K562 (cell line): ENCODE data around the gene SERPINB12. TPM values are rescaled to one million over a fixed set of nuclear protein-coding genes. Genes with fewer than 3 reads are reported as not detected.

ENCODE experiments used
- ATAC-seq: fragments of 200-7000 bp; cut with Tn5 transposase; 3 replicates; pipeline ENCODE4 v1.9.1; 2020; ENCODE audit warnings: moderate library complexity
- BruUV-seq: library from RNA; stranded (reverse); fragments of 400-500 nt; replicated peaks from 2 replicates; lab custom pipeline; 2021; lab: Mats Ljungman, UMichigan
- CTCF ChIA-PET: fragments of 300-600 bp; formaldehyde crosslinking; extraction: SDS; loops from one replicate; lab custom pipeline; 2021; ENCODE audit warnings: low intra/inter-chr PET ratio; lab: Yijun Ruan, JAX
- POLR2A ChIA-PET: fragments of 300-600, 350-650 bp; sonication (Branson Sonifier 250); formaldehyde crosslinking; extraction: SDS; loops from one replicate; lab custom pipeline; 2021; ENCODE audit warnings: antibody characterized with exemption, inconsistent platforms; lab: Yijun Ruan, JAX
- DNase-seq, 4 experiments: peaks; one replicate each; pipeline versions ENCODE4 v3.0.0 to v3.0.0-alpha.2; 2011 to 2018; ENCODE audit warnings: low spot score in 3 of 4, mixed read lengths in 3 of 4; ENCODE audit errors: extremely low read depth in 1 of 4
- FAIRE-seq: peaks from 2 replicates; lab custom pipeline; 2011; peaks lifted over from hg19 to GRCh38; lab: Jason Lieb, UNC
- H2AFZ ChIP-seq: 2 replicates; pipeline ENCODE4 v1.6.0; 2011; ENCODE audit warnings: low read depth, low read length, control low read depth, inconsistent platforms
- H3K27ac ChIP-seq: fragments of 200-600 bp; 3 replicates; pipeline ENCODE4 v1.8.0; 2011; ENCODE audit warnings: low read depth, mild to moderate bottlenecking, control low read depth, inconsistent platforms, low read length, moderate library complexity, mixed read lengths; ENCODE audit errors: extremely low read depth
- H3K27me3 ChIP-seq, 2 experiments: fragments of 300-600 bp in 1 of 2; 2 replicates in 1 of 2; 3 replicates in 1 of 2; pipeline versions ENCODE4 v1.6.0 to v1.8.0; 2011; ENCODE audit warnings: inconsistent platforms in 2 of 2, low read length in 2 of 2, mild to moderate bottlenecking in 1 of 2, mixed read lengths in 1 of 2, moderate library complexity in 1 of 2; ENCODE audit not compliant: control insufficient read depth in 2 of 2, insufficient read depth in 2 of 2
- H3K36me3 ChIP-seq: fragments of 300-600 bp; 3 replicates; pipeline ENCODE4 v1.8.0; 2011; ENCODE audit warnings: mild to moderate bottlenecking, low read length, inconsistent platforms; ENCODE audit not compliant: control insufficient read depth, insufficient read depth
- H3K4me1 ChIP-seq, 2 experiments: fragments of 200-600 bp in 1 of 2; replicated peaks in 1 of 2; 2 replicates in 1 of 2; 3 replicates in 1 of 2; pipeline versions ENCODE4 v1.5.1 to v1.8.0; 2011; ENCODE audit warnings: inconsistent platforms in 2 of 2, low read length in 2 of 2, mild to moderate bottlenecking in 1 of 2, mixed read lengths in 1 of 2, moderate library complexity in 1 of 2; ENCODE audit not compliant: control insufficient read depth in 2 of 2, insufficient read depth in 2 of 2
- H3K4me2 ChIP-seq: 2 replicates; pipeline ENCODE4 v1.6.1; 2011; ENCODE audit warnings: low read length, control low read depth, inconsistent platforms, mixed read lengths; ENCODE audit not compliant: insufficient read depth
- H3K4me3 ChIP-seq: fragments of 200-600 bp; sonication (generic), shearing (Covaris generic); 2 replicates; pipeline ENCODE4 v1.5.1; 2016; ENCODE audit warnings: control low read depth, inconsistent platforms
- H3K79me2 ChIP-seq: fragments of 200-600 bp; 3 replicates; pipeline ENCODE4 v1.8.0; 2011; ENCODE audit warnings: low read length, inconsistent platforms; ENCODE audit not compliant: control insufficient read depth, insufficient read depth
- H3K9ac ChIP-seq, 2 experiments: 2 replicates each; pipeline versions ENCODE4 v1.6.0 to v1.6.1; 2011; ENCODE audit warnings: low read depth in 2 of 2, low read length in 2 of 2, control low read depth in 1 of 2, inconsistent platforms in 1 of 2, mild to moderate bottlenecking in 1 of 2, mixed read lengths in 1 of 2; ENCODE audit not compliant: insufficient read depth in 1 of 2
- H3K9me1 ChIP-seq: one replicate; pipeline ENCODE4 v1.6.0; 2011; ENCODE audit warnings: inconsistent platforms, mild to moderate bottlenecking, low read length, moderate library complexity; ENCODE audit not compliant: control insufficient read depth, insufficient read depth
- H3K9me3 ChIP-seq: replicated peaks from 2 replicates; pipeline ENCODE4 v1.5.1; 2011; ENCODE audit warnings: low read depth, low read length, inconsistent platforms; ENCODE audit not compliant: control insufficient read depth, insufficient read depth
- H4K20me1 ChIP-seq: replicated peaks from 2 replicates; pipeline ENCODE4 v1.6.1; 2011; ENCODE audit warnings: low read length, inconsistent platforms, mixed read lengths; ENCODE audit not compliant: control insufficient read depth, insufficient read depth
- ADNP ChIP-seq: fragments of 200-800 bp; sonication (Bioruptor generic); IDR thresholded peaks from 2 replicates; pipeline ENCODE4 v1.6.1; 2016; ENCODE audit warnings: missing genetic modification characterization, missing compliant biosample characterization
- OTX1 ChIP-seq: fragments of 450-650 bp; formaldehyde crosslinking; IDR thresholded peaks from 2 replicates; pipeline ENCODE4 v1.4.0; 2022; ENCODE audit warnings: mild to moderate bottlenecking
- U2AF2 ChIP-seq: fragments of 200-400 bp; formaldehyde crosslinking; optimal IDR thresholded peaks from 2 replicates; pipeline ENCODE3; 2017; ENCODE audit warnings: low read depth, mild to moderate bottlenecking, low read length
- ZNF740 ChIP-seq, 3 experiments: fragments of 200-800 bp in 1 of 3; sonication (Bioruptor generic) in 1 of 3; sonication (generic) in 1 of 3; formaldehyde crosslinking in 1 of 3; IDR thresholded peaks; 2 replicates each; pipeline versions ENCODE4 v1.6.1 to v1.8.0; 2016 to 2022; ENCODE audit warnings: mild to moderate bottlenecking in 2 of 3, missing compliant biosample characterization in 2 of 3, missing genetic modification characterization in 2 of 3, missing genetic modification reagents in 1 of 3
- WGBS: fragments of 100-300 bp; shearing (Covaris generic); methylation state at CpG from one replicate; pipeline ENCODE4 v1.1.6; 2016; ENCODE audit warnings: low coverage, mixed read lengths; ENCODE audit not compliant: insufficient coverage; ENCODE audit errors: missing lambda C conversion rate; 5-methylcytosine and 5-hydroxymethylcytosine counted together
- in situ Hi-C: fragments of 300-500 bp; cut with MboI; formaldehyde crosslinking; loops from 4 replicates; pipeline ENCODE4 v1.15.0; 2018; ENCODE audit warnings: inconsistent platforms, mixed read lengths
- intact Hi-C: fragments of 100-400 bp; cut with micrococcal nuclease; formaldehyde crosslinking; loops from 2 replicates; pipeline ENCODE4 v1.14.2; 2022
- polyA plus RNA-seq, 8 experiments: library from polyadenylated mRNA; depleted of rRNA in 4 of 8; stranded (reverse) in 5 of 8; unstranded in 3 of 8; fragments of >200 nt; fragmentation: Nextera tagmentation in 2 of 8; fragmentation: Illumina TruSeq in 1 of 8; extraction: Ambion mirVana in 2 of 8; extraction: Trizol in 1 of 8; gene quantifications; 2 replicates each; pipeline versions ENCODE4 v1.2.1 to v1.2.3, GENCODE V29; 2011 to 2014; ENCODE audit warnings: inconsistent platforms in 1 of 8, missing spikeins in 1 of 8
- total RNA-seq, 7 experiments: library from RNA; depleted of rRNA in 6 of 7; stranded (reverse); fragments of >200 nt in 6 of 7; fragmentation: Illumina TruSeq in 2 of 7; extraction: Trizol in 2 of 7; gene quantifications; 2 replicates each; pipeline versions ENCODE4 v1.2.1 to v1.2.3, GENCODE V29; 2011 to 2021; ENCODE audit warnings: low replicate concordance in 1 of 7

Gene SERPINB12
- total and polyA plus RNA-seq, 9 of the 15 experiments (the other 6 are each of a cell fraction or from before 2014, with no cell fraction given) = not detected

DNA sequence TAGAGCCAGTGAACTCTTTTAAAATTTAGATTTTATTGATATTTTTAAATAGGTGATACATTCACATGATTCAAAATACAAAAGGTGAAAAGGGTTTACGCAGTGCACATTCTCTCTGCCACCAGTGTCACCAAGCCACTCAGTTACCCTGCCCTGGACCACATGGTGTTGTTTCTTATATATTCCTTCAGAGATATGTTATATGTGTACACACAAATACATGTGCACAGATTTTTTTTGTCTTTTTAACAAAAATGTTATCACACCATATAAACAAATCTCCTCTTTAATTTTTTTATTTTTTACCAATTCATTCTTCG is 75.7 kb downstream of the SERPINB12 start:
- 8% methylated on average over 2 of the region's 2 CpGs for WGBS
- H3K9me1 ChIP-seq = no peaks in the 10 kb centered on the region
- TF ChIP-seq ADNP (tag) = no peak
- no peak for TF ChIP-seq ZNF740 (CRISPR knock-in tag; IDR thresholded peaks at IDR 0.05)
- TF ChIP-seq ZNF740 (tag; IDR thresholded peaks at IDR 0.05) = no peak
- no peak for TF ChIP-seq OTX1
- no peak for TF ChIP-seq U2AF2
- ChIA-PET CTCF (no interaction called here), POLR2A (no interaction called here)
- no peaks in the 10 kb centered on the region for H3K36me3 ChIP-seq
- no peaks in the 10 kb centered on the region for H3K4me1 ChIP-seq
- DNase-seq (no peak), FAIRE-seq (no peak), ATAC-seq (no peak)
- no TSS peak for BruUV-seq
- H3K79me2 ChIP-seq = no peaks in the 10 kb centered on the region
- H3K27ac ChIP-seq = no peak overlapping the region
- intact Hi-C loops = no loop called here
- no peak overlapping the region for H3K4me2 ChIP-seq
- no peak overlapping the region for H2AFZ ChIP-seq
- no peaks in the 10 kb centered on the region for H3K27me3 ChIP-seq
- no peaks in the 10 kb centered on the region for H3K9me3 ChIP-seq
- in situ Hi-C loops = no loop called here
- H3K4me3 ChIP-seq = no peak overlapping the region
- no peaks in the 10 kb centered on the region for H4K20me1 ChIP-seq
- no peak overlapping the region for H3K9ac ChIP-seq

Other genes starting within 250 kb of the SERPINB12 start
Only the 7 nearest of the 9 such genes appear.
- 11.3 and 12.4 TPM in 2 replicates for gene KDSR, start 175.2 kb upstream of the SERPINB12 start, total RNA-seq (2014; rRNA removed)
- 12.6 and 13.5 TPM in 2 replicates for gene KDSR, start 175.2 kb upstream of the SERPINB12 start, total RNA-seq (2014; rRNA removed; fragmentation: Illumina TruSeq; extraction: Trizol)
- 7.3 and 8.3 TPM in 2 replicates for gene KDSR, start 175.2 kb upstream of the SERPINB12 start, total RNA-seq (2015; rRNA removed; fragmentation: Illumina TruSeq; extraction: Trizol)
- gene KDSR, start 175.2 kb upstream of the SERPINB12 start, total RNA-seq (2021) = 19.8 and 24.7 TPM in 2 replicates
- 10.9 and 17.7 TPM in 2 replicates for gene KDSR, start 175.2 kb upstream of the SERPINB12 start, polyA plus RNA-seq (2011; rRNA removed)
- gene KDSR, start 175.2 kb upstream of the SERPINB12 start, polyA plus RNA-seq (2014; fragmentation: Illumina TruSeq; extraction: Trizol) = 15.5 and 15.8 TPM in 2 replicates
- 1 to 10 TPM; 4.0 to 5.3 TPM for gene KDSR, start 175.2 kb upstream of the SERPINB12 start, polyA plus RNA-seq (2014; fragmentation: Nextera tagmentation; extraction: Ambion mirVana)
- 10.8 TPM in 2 replicates for gene KDSR, start 175.2 kb upstream of the SERPINB12 start, polyA plus RNA-seq (2014; rRNA removed)
- gene VPS4B, start 119.9 kb upstream of the SERPINB12 start, total RNA-seq (2014; rRNA removed) = 7.3 and 8.6 TPM in 2 replicates
- gene VPS4B, start 119.9 kb upstream of the SERPINB12 start, total RNA-seq (2014; rRNA removed; fragmentation: Illumina TruSeq; extraction: Trizol) = 12.7 and 13.8 TPM in 2 replicates
- gene VPS4B, start 119.9 kb upstream of the SERPINB12 start, total RNA-seq (2015; rRNA removed; fragmentation: Illumina TruSeq; extraction: Trizol) = 14.9 and 16.4 TPM in 2 replicates
- 14.3 and 14.7 TPM in 2 replicates for gene VPS4B, start 119.9 kb upstream of the SERPINB12 start, total RNA-seq (2021)
- gene VPS4B, start 119.9 kb upstream of the SERPINB12 start, polyA plus RNA-seq (2011; rRNA removed) = 7.2 and 8.0 TPM in 2 replicates
- 8.8 and 10.1 TPM in 2 replicates for gene VPS4B, start 119.9 kb upstream of the SERPINB12 start, polyA plus RNA-seq (2014; fragmentation: Illumina TruSeq; extraction: Trizol)
- gene VPS4B, start 119.9 kb upstream of the SERPINB12 start, polyA plus RNA-seq (2014; fragmentation: Nextera tagmentation; extraction: Ambion mirVana) = 10 to 100 TPM; 10.4 to 10.8 TPM
- 7.6 and 10.0 TPM in 2 replicates for gene VPS4B, start 119.9 kb upstream of the SERPINB12 start, polyA plus RNA-seq (2014; rRNA removed)
- 0.05 and 0.08 TPM in 2 replicates for gene SERPINB5, start 65.4 kb upstream of the SERPINB12 start, total RNA-seq (2014; rRNA removed)
- gene SERPINB5, start 65.4 kb upstream of the SERPINB12 start, total RNA-seq (2014; rRNA removed; fragmentation: Illumina TruSeq; extraction: Trizol) = 0.44 and 0.67 TPM in 2 replicates
- 0.30 and 0.33 TPM in 2 replicates for gene SERPINB5, start 65.4 kb upstream of the SERPINB12 start, total RNA-seq (2015; rRNA removed; fragmentation: Illumina TruSeq; extraction: Trizol)
- gene SERPINB5, start 65.4 kb upstream of the SERPINB12 start, total RNA-seq (2021) = 0.47 and 1.4 TPM in 2 replicates
- 0.03 TPM in 1 of 2 replicates, not detected in the other for gene SERPINB5, start 65.4 kb upstream of the SERPINB12 start, polyA plus RNA-seq (2011; rRNA removed)
- 0.54 and 0.72 TPM in 2 replicates for gene SERPINB5, start 65.4 kb upstream of the SERPINB12 start, polyA plus RNA-seq (2014; fragmentation: Illumina TruSeq; extraction: Trizol)
- 1 to 10 TPM in 1 of 2 experiments, under 1 TPM in 1; 0.83 to 1.0 TPM for gene SERPINB5, start 65.4 kb upstream of the SERPINB12 start, polyA plus RNA-seq (2014; fragmentation: Nextera tagmentation; extraction: Ambion mirVana)
- 0.20 and 0.24 TPM in 2 replicates for gene SERPINB5, start 65.4 kb upstream of the SERPINB12 start, polyA plus RNA-seq (2014; rRNA removed)
- gene SERPINB13, start 45.0 kb downstream of the SERPINB12 start, total RNA-seq (2014; rRNA removed) = not detected in 2 replicates
- gene SERPINB13, start 45.0 kb downstream of the SERPINB12 start, total RNA-seq (2014; rRNA removed; fragmentation: Illumina TruSeq; extraction: Trizol) = not detected in 2 replicates
- gene SERPINB13, start 45.0 kb downstream of the SERPINB12 start, total RNA-seq (2015; rRNA removed; fragmentation: Illumina TruSeq; extraction: Trizol) = not detected in 2 replicates
- not detected in 2 replicates for gene SERPINB13, start 45.0 kb downstream of the SERPINB12 start, total RNA-seq (2021)
- not detected in 2 replicates for gene SERPINB13, start 45.0 kb downstream of the SERPINB12 start, polyA plus RNA-seq (2011; rRNA removed)
- not detected in 2 replicates for gene SERPINB13, start 45.0 kb downstream of the SERPINB12 start, polyA plus RNA-seq (2014; fragmentation: Illumina TruSeq; extraction: Trizol)
- gene SERPINB13, start 45.0 kb downstream of the SERPINB12 start, polyA plus RNA-seq (2014; fragmentation: Nextera tagmentation; extraction: Ambion mirVana) = not detected
- gene SERPINB13, start 45.0 kb downstream of the SERPINB12 start, polyA plus RNA-seq (2014; rRNA removed) = not detected in 2 replicates
- gene SERPINB4, start 101.9 kb downstream of the SERPINB12 start, total RNA-seq (2014; rRNA removed) = not detected in 2 replicates
- gene SERPINB4, start 101.9 kb downstream of the SERPINB12 start, total RNA-seq (2014; rRNA removed; fragmentation: Illumina TruSeq; extraction: Trizol) = not detected in 2 replicates
- not detected in 2 replicates for gene SERPINB4, start 101.9 kb downstream of the SERPINB12 start, total RNA-seq (2015; rRNA removed; fragmentation: Illumina TruSeq; extraction: Trizol)
- gene SERPINB4, start 101.9 kb downstream of the SERPINB12 start, total RNA-seq (2021) = not detected in 2 replicates
- gene SERPINB4, start 101.9 kb downstream of the SERPINB12 start, polyA plus RNA-seq (2011; rRNA removed) = not detected in 2 replicates
- not detected in 2 replicates for gene SERPINB4, start 101.9 kb downstream of the SERPINB12 start, polyA plus RNA-seq (2014; fragmentation: Illumina TruSeq; extraction: Trizol)
- not detected for gene SERPINB4, start 101.9 kb downstream of the SERPINB12 start, polyA plus RNA-seq (2014; fragmentation: Nextera tagmentation; extraction: Ambion mirVana)
- not detected in 2 replicates for gene SERPINB4, start 101.9 kb downstream of the SERPINB12 start, polyA plus RNA-seq (2014; rRNA removed)
- not detected in 2 replicates for gene SERPINB3, start 119.5 kb downstream of the SERPINB12 start, total RNA-seq (2014; rRNA removed)
- gene SERPINB3, start 119.5 kb downstream of the SERPINB12 start, total RNA-seq (2014; rRNA removed; fragmentation: Illumina TruSeq; extraction: Trizol) = not detected in 2 replicates
- gene SERPINB3, start 119.5 kb downstream of the SERPINB12 start, total RNA-seq (2015; rRNA removed; fragmentation: Illumina TruSeq; extraction: Trizol) = not detected in 2 replicates
- gene SERPINB3, start 119.5 kb downstream of the SERPINB12 start, total RNA-seq (2021) = not detected in 2 replicates
- gene SERPINB3, start 119.5 kb downstream of the SERPINB12 start, polyA plus RNA-seq (2011; rRNA removed) = not detected in 2 replicates
- gene SERPINB3, start 119.5 kb downstream of the SERPINB12 start, polyA plus RNA-seq (2014; fragmentation: Illumina TruSeq; extraction: Trizol) = not detected in 2 replicates
- gene SERPINB3, start 119.5 kb downstream of the SERPINB12 start, polyA plus RNA-seq (2014; fragmentation: Nextera tagmentation; extraction: Ambion mirVana) = not detected
- not detected in 2 replicates for gene SERPINB3, start 119.5 kb downstream of the SERPINB12 start, polyA plus RNA-seq (2014; rRNA removed)
- not detected in 2 replicates for gene SERPINB11, start 160.6 kb downstream of the SERPINB12 start, total RNA-seq (2014; rRNA removed)
- gene SERPINB11, start 160.6 kb downstream of the SERPINB12 start, total RNA-seq (2014; rRNA removed; fragmentation: Illumina TruSeq; extraction: Trizol) = not detected in 2 replicates
- not detected in 2 replicates for gene SERPINB11, start 160.6 kb downstream of the SERPINB12 start, total RNA-seq (2015; rRNA removed; fragmentation: Illumina TruSeq; extraction: Trizol)
- not detected in 2 replicates for gene SERPINB11, start 160.6 kb downstream of the SERPINB12 start, total RNA-seq (2021)
- gene SERPINB11, start 160.6 kb downstream of the SERPINB12 start, polyA plus RNA-seq (2011; rRNA removed) = not detected in 2 replicates
- gene SERPINB11, start 160.6 kb downstream of the SERPINB12 start, polyA plus RNA-seq (2014; fragmentation: Illumina TruSeq; extraction: Trizol) = not detected in 2 replicates
- gene SERPINB11, start 160.6 kb downstream of the SERPINB12 start, polyA plus RNA-seq (2014; fragmentation: Nextera tagmentation; extraction: Ambion mirVana) = not detected
- gene SERPINB11, start 160.6 kb downstream of the SERPINB12 start, polyA plus RNA-seq (2014; rRNA removed) = not detected in 2 replicates